Type B pancreatic cell (in vitro differentiated cells): Measurements from ENCODE around the gene EVI2B. TPM values are rescaled to one million over a fixed set of nuclear protein-coding genes. Genes with fewer than 3 reads are reported as not detected.
"Not testable (repeated sequence)": the region's sequence is repeated elsewhere in the genome, so short reads cannot be mapped to it uniquely, and the experiment has no call there.

Experiments
- DNase-seq: peaks from one replicate; pipeline ENCODE4 v3.0.0; 2021; ENCODE audit warnings: mixed read lengths; ENCODE audit not compliant: unreplicated experiment; ENCODE audit errors: extremely low spot score
- H3K27ac Mint-ChIP-seq: 2 replicates; pipeline ENCODE4 v1.8.0; 2021; ENCODE audit warnings: mild to moderate bottlenecking, mixed read lengths
- H3K27me3 Mint-ChIP-seq: 2 replicates; pipeline ENCODE4 v1.8.0; 2021; ENCODE audit warnings: mixed read lengths
- H3K36me3 Mint-ChIP-seq: 2 replicates; pipeline ENCODE4 v1.8.0; 2021; ENCODE audit warnings: mixed read lengths
- H3K4me1 Mint-ChIP-seq: one replicate; pipeline ENCODE4 v1.8.0; 2021; ENCODE audit warnings: mixed read lengths; ENCODE audit not compliant: unreplicated experiment
- H3K4me3 Mint-ChIP-seq: 2 replicates; pipeline ENCODE4 v1.8.0; 2021; ENCODE audit warnings: mild to moderate bottlenecking, mixed read lengths
- H3K9me3 Mint-ChIP-seq: 2 replicates; pipeline ENCODE4 v1.8.0; 2021; ENCODE audit warnings: mixed read lengths
- CTCF ChIP-seq: fragments of 200-600 bp; sonication (generic); conservative IDR thresholded peaks from 2 replicates; pipeline ENCODE4 v1.5.0; 2021; ENCODE audit warnings: antibody characterized with exemption, mild to moderate bottlenecking
- total RNA-seq: library from RNA; stranded (reverse); gene quantifications from 2 replicates; pipeline ENCODE4 v1.2.1, GENCODE V29; 2021; ENCODE audit warnings: low replicate concordance

EVI2B gene
- total RNA-seq, 1 donor from 2014 or later, result not detected

- Mint-ChIP-seq H3K4me1 (peaks cover 5% of the 10 kb centered on the region), H3K4me3 (no peak overlapping the region), H3K9me3 (no peaks in the 10 kb centered on the region), H3K27me3 (no peaks in the 10 kb centered on the region), H3K27ac (no peak overlapping the region), H3K36me3 (peaks cover 3% of the 10 kb centered on the region)
- TF ChIP-seq CTCF, result no peak
- no peak for DNase-seq
Measured at GRCh38 chr17:31318298-31318801, 4.5 kb upstream of the EVI2B start.

GRCh38 chr17:31314782-31315100 is 887 bp upstream of the EVI2B start:
- Mint-ChIP-seq H3K4me1 (peaks cover 5% of the 10 kb centered on the region), H3K4me3 (no peak overlapping the region), H3K27ac (no peak overlapping the region), H3K27me3 (no peaks in the 10 kb centered on the region), H3K9me3 (no peaks in the 10 kb centered on the region), H3K36me3 (peaks cover 8% of the 10 kb centered on the region)
- no peak for DNase-seq
- no peak for TF ChIP-seq CTCF

GRCh38 chr17:31312223-31312622 is 1.6 kb downstream of the EVI2B start:
- H3K9me3 Mint-ChIP-seq, H3K4me1 Mint-ChIP-seq, H3K4me3 Mint-ChIP-seq: not testable (repeated sequence)

GRCh38 chr17:31311526-31311925 is 2.3 kb downstream of the EVI2B start:
- peaks cover 7% of the 10 kb centered on the region for H3K4me1 Mint-ChIP-seq
- peaks cover 12% of the 10 kb centered on the region for H3K36me3 Mint-ChIP-seq
- no peak overlapping the region for H3K27ac Mint-ChIP-seq
- no peak for TF ChIP-seq CTCF
- no peaks in the 10 kb centered on the region for H3K27me3 Mint-ChIP-seq
- DNase-seq, result no peak
- H3K4me3 Mint-ChIP-seq, result no peak overlapping the region
- no peaks in the 10 kb centered on the region for H3K9me3 Mint-ChIP-seq

More at GRCh38 chr17:31312223-31312622, 1.6 kb downstream of the EVI2B start:
- not testable (repeated sequence) for H3K27me3 Mint-ChIP-seq, DNase-seq, H3K27ac Mint-ChIP-seq
- peaks cover 12% of the 10 kb centered on the region for H3K36me3 Mint-ChIP-seq

- TF ChIP-seq CTCF, result no peak
- H3K9me3 Mint-ChIP-seq, result no peaks in the 10 kb centered on the region
Measured at GRCh38 chr17:31310886-31311285, 3.0 kb downstream of the EVI2B start.

GRCh38 chr17:31310260-31310659 is 3.6 kb downstream of the EVI2B start:
- no peak for DNase-seq
- H3K36me3 Mint-ChIP-seq, result peaks cover 17% of the 10 kb centered on the region
- no peak for TF ChIP-seq CTCF
- no peaks in the 10 kb centered on the region for H3K27me3 Mint-ChIP-seq
- peaks cover 7% of the 10 kb centered on the region for H3K4me1 Mint-ChIP-seq
- no peaks in the 10 kb centered on the region for H3K9me3 Mint-ChIP-seq
- H3K4me3 Mint-ChIP-seq, result no peak overlapping the region
- H3K27ac Mint-ChIP-seq, result no peak overlapping the region

More at GRCh38 chr17:31310886-31311285, 3.0 kb downstream of the EVI2B start:
- H3K4me3 Mint-ChIP-seq, result no peak overlapping the region
- peaks cover 13% of the 10 kb centered on the region for H3K36me3 Mint-ChIP-seq
- DNase-seq, result no peak
- peaks cover 7% of the 10 kb centered on the region for H3K4me1 Mint-ChIP-seq
- no peak overlapping the region for H3K27ac Mint-ChIP-seq
- H3K27me3 Mint-ChIP-seq, result no peaks in the 10 kb centered on the region
